HCT116 (cell line): ENCODE results near the gene UGGT2.
"Not testable (repeated sequence)": the region's sequence is repeated elsewhere in the genome, so short reads cannot be mapped to it uniquely, and the experiment has no call there.

Experiments
- POLR2A ChIP-seq: IDR thresholded peaks from 2 replicates; pipeline ENCODE4 v1.7.0; 2011; ENCODE audit warnings: borderline replicate concordance; ENCODE audit not compliant: insufficient read depth, insufficient read length; ENCODE audit errors: extremely low read depth
- TF ChIP-seq, protein P1 (sequence below), 3 experiments: fragments of 200-600 bp in 1 of 3; sonication (generic) in 1 of 3; IDR thresholded peaks in 2 of 3; conservative IDR thresholded peaks in 1 of 3; 2 replicates each; pipeline ENCODE4 v1.5.1; 2012 to 2017; ENCODE audit warnings: low read depth in 2 of 3, low read length in 2 of 3, antibody characterized with exemption in 1 of 3, borderline replicate concordance in 1 of 3, control low read depth in 1 of 3, mild to moderate bottlenecking in 1 of 3, mixed read lengths in 1 of 3, mixed run types in 1 of 3, moderate library complexity in 1 of 3; ENCODE audit not compliant: insufficient read depth in 1 of 3

DNA sequence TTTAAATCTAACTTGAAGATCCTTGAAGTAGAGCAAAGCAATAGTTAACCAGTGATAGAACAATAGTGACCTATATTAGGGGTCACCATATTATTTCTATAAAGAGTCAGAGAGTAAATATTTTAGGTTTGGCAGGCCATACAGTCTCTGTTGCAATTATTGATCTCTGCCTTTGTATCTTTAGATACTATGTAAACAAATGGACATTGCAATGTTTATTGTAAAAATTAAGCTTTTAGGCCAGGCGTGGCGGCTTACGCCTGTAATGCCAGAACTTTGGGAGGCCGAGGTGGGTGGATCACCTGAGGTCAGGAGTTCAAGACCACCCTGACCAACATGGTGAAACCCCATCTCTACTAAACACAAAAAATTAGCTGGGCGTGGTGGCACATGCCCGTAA lies 80.5 kb downstream of the UGGT2 start:
- not testable (repeated sequence) for TF ChIP-seq POLR2A
- TF ChIP-seq, protein P1, sequence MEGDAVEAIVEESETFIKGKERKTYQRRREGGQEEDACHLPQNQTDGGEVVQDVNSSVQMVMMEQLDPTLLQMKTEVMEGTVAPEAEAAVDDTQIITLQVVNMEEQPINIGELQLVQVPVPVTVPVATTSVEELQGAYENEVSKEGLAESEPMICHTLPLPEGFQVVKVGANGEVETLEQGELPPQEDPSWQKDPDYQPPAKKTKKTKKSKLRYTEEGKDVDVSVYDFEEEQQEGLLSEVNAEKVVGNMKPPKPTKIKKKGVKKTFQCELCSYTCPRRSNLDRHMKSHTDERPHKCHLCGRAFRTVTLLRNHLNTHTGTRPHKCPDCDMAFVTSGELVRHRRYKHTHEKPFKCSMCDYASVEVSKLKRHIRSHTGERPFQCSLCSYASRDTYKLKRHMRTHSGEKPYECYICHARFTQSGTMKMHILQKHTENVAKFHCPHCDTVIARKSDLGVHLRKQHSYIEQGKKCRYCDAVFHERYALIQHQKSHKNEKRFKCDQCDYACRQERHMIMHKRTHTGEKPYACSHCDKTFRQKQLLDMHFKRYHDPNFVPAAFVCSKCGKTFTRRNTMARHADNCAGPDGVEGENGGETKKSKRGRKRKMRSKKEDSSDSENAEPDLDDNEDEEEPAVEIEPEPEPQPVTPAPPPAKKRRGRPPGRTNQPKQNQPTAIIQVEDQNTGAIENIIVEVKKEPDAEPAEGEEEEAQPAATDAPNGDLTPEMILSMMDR (IDR thresholded peaks at IDR 0.05 in 2 of 3, conservative IDR thresholded peaks at IDR 0.05 in 1 of 3; ENCODE audit: borderline replicate concordance in 1 of 3, insufficient read depth in 1 of 3, low read depth in 2 of 3, low read length in 2 of 3): not testable (repeated sequence)
